H1 (cell line): ENCODE measurements around the gene ERI3. TPM values are rescaled to one million over a fixed set of nuclear protein-coding genes. Genes with fewer than 3 reads are reported as not detected.

Source experiments
- CTCF ChIA-PET: fragments of 300-600 bp; sonication (Branson Sonifier 250); formaldehyde crosslinking; loops from one replicate; lab custom pipeline; 2021; ENCODE audit not compliant: partially characterized antibody; lab: Charles Lee
- POLR2A ChIA-PET: fragments of 300-600 bp; sonication (Branson Sonifier 250); formaldehyde crosslinking; loops from one replicate; lab custom pipeline; 2021; ENCODE audit warnings: inconsistent platforms; ENCODE audit not compliant: partially characterized antibody; lab: Charles Lee
- DNase-seq, 2 experiments: peaks; one replicate each; pipeline versions ENCODE4 v3.0.0 to v3.0.0-alpha.2; 2010 to 2022; ENCODE audit warnings: low spot score in 2 of 2, low read depth in 1 of 2, mixed read lengths in 1 of 2
- FAIRE-seq: peaks from 2 replicates; lab custom pipeline; 2011; peaks lifted over from hg19 to GRCh38; lab: Jason Lieb, UNC
- H2AFZ ChIP-seq: 2 replicates; pipeline ENCODE4 v1.8.1; 2012; ENCODE audit warnings: low read length, inconsistent platforms
- H2AK5ac ChIP-seq: 2 replicates; pipeline ENCODE4 v1.6.1; 2013; ENCODE audit warnings: low read depth, low read length
- H2BK120ac ChIP-seq: replicated peaks from 2 replicates; pipeline ENCODE3; 2013; ENCODE audit warnings: low read depth, low read length, inconsistent platforms
- H2BK12ac ChIP-seq: 2 replicates; pipeline ENCODE4 v1.6.1; 2013; ENCODE audit warnings: low read depth, low read length
- H2BK15ac ChIP-seq: 2 replicates; pipeline ENCODE4 v1.6.1; 2013; ENCODE audit warnings: low read length
- H2BK20ac ChIP-seq: 2 replicates; pipeline ENCODE4 v1.6.1; 2013; ENCODE audit warnings: low read length
- H2BK5ac ChIP-seq: 2 replicates; pipeline ENCODE4 v1.6.1; 2013; ENCODE audit warnings: low read depth, low read length
- H3K14ac ChIP-seq: 2 replicates; pipeline ENCODE4 v1.6.1; 2013; ENCODE audit warnings: inconsistent platforms; ENCODE audit not compliant: insufficient read length
- H3K18ac ChIP-seq: 2 replicates; pipeline ENCODE4 v1.6.1; 2013; ENCODE audit warnings: low read length; ENCODE audit errors: extremely low read depth
- H3K23ac ChIP-seq: 2 replicates; pipeline ENCODE4 v1.6.1; 2013; ENCODE audit warnings: inconsistent platforms; ENCODE audit not compliant: insufficient read length
- H3K23me2 ChIP-seq: 2 replicates; pipeline ENCODE4 v1.6.1; 2013; ENCODE audit warnings: low read depth, low read length
- H3K27ac ChIP-seq: 2 replicates; pipeline ENCODE4 v1.6.1; 2011; ENCODE audit warnings: low read depth, low read length, inconsistent platforms
- H3K27me3 ChIP-seq, 4 experiments: replicated peaks in 1 of 4; 1 replicate in 1 of 4; 2 replicates in 3 of 4; pipeline versions ENCODE4 v1.6.1 to v1.8.1; 2011 to 2013; ENCODE audit warnings: low read length in 3 of 4, mild to moderate bottlenecking in 3 of 4, inconsistent platforms in 2 of 4, mixed read lengths in 2 of 4, moderate library complexity in 1 of 4; ENCODE audit not compliant: control insufficient read depth in 3 of 4, insufficient read depth in 3 of 4; ENCODE audit errors: extremely low read depth in 1 of 4
- H3K36me3 ChIP-seq, 4 experiments: 2 replicates each; pipeline versions ENCODE4 v1.6.1 to v1.8.1; 2011 to 2013; ENCODE audit warnings: mild to moderate bottlenecking in 4 of 4, low read length in 3 of 4, moderate library complexity in 2 of 4, control low read depth in 1 of 4, inconsistent platforms in 1 of 4; ENCODE audit not compliant: insufficient read depth in 4 of 4, control insufficient read depth in 2 of 4
- H3K4ac ChIP-seq: replicated peaks from 2 replicates; pipeline ENCODE3; 2013; ENCODE audit warnings: low read length, low read depth, mixed read lengths, inconsistent platforms; ENCODE audit not compliant: insufficient read length
- H3K4me1 ChIP-seq, 4 experiments: replicated peaks in 1 of 4; 1 replicate in 1 of 4; 2 replicates in 3 of 4; pipeline versions ENCODE4 v1.6.1 to v1.8.1; 2011 to 2013; ENCODE audit warnings: low read length in 3 of 4, inconsistent platforms in 2 of 4, mixed read lengths in 1 of 4; ENCODE audit not compliant: insufficient read depth in 4 of 4, control insufficient read depth in 3 of 4
- H3K4me2 ChIP-seq, 2 experiments: 2 replicates each; pipeline versions ENCODE4 v1.6.1 to v1.8.1; 2011 to 2013; ENCODE audit warnings: low read depth in 2 of 2, low read length in 2 of 2, control low read depth in 1 of 2, inconsistent platforms in 1 of 2, mild to moderate bottlenecking in 1 of 2; ENCODE audit not compliant: insufficient read depth in 1 of 2
- H3K4me3 ChIP-seq, 4 experiments: fragments of 200-600, 300-600 bp in 1 of 4; sonication (generic), shearing (Covaris generic), sonication (Bioruptor Twin) in 1 of 4; 2 replicates each; pipeline versions ENCODE4 v1.5.1 to v1.8.1; 2011 to 2016; ENCODE audit warnings: low read length in 4 of 4, low read depth in 3 of 4, control low read depth in 2 of 4, inconsistent platforms in 2 of 4, mild to moderate bottlenecking in 2 of 4, mixed read lengths in 1 of 4, moderate library complexity in 1 of 4; ENCODE audit not compliant: insufficient read depth in 2 of 4; ENCODE audit errors: extremely low read depth in 1 of 4
- H3K56ac ChIP-seq: replicated peaks from 2 replicates; pipeline ENCODE3; 2013; ENCODE audit warnings: low read depth, mild to moderate bottlenecking, mixed read lengths, low read length, inconsistent platforms; ENCODE audit not compliant: insufficient read length
- H3K79me1 ChIP-seq: 2 replicates; pipeline ENCODE4 v1.6.1; 2013; ENCODE audit warnings: low read depth, low read length, control low read depth
- H3K79me2 ChIP-seq, 2 experiments: 2 replicates each; pipeline versions ENCODE4 v1.6.1 to v1.8.1; 2012 to 2013; ENCODE audit warnings: low read length in 2 of 2, mild to moderate bottlenecking in 2 of 2, inconsistent platforms in 1 of 2; ENCODE audit not compliant: insufficient read depth in 2 of 2, control insufficient read depth in 1 of 2
- H3K9ac ChIP-seq, 4 experiments: replicated peaks in 1 of 4; 1 replicate in 1 of 4; 2 replicates in 3 of 4; pipeline versions ENCODE4 v1.6.1 to v1.8.1; 2011 to 2013; ENCODE audit warnings: low read depth in 3 of 4, low read length in 3 of 4, control low read depth in 2 of 4, mild to moderate bottlenecking in 2 of 4, moderate library complexity in 2 of 4, inconsistent platforms in 1 of 4; ENCODE audit errors: extremely low read depth in 1 of 4
- H3K9me3 ChIP-seq, 2 experiments: 2 replicates each; pipeline versions ENCODE4 v1.6.1 to v1.8.1; 2012 to 2013; ENCODE audit warnings: mild to moderate bottlenecking in 2 of 2, moderate library complexity in 2 of 2, control low read depth in 1 of 2, inconsistent platforms in 1 of 2, low read depth in 1 of 2, low read length in 1 of 2, mixed read lengths in 1 of 2; ENCODE audit not compliant: insufficient read depth in 2 of 2
- H4K20me1 ChIP-seq, 2 experiments: replicated peaks in 1 of 2; 2 replicates each; pipeline versions ENCODE3 to v1.8.1; 2011 to 2013; ENCODE audit warnings: inconsistent platforms in 2 of 2, low read length in 2 of 2, mild to moderate bottlenecking in 1 of 2; ENCODE audit not compliant: insufficient read depth in 2 of 2, control insufficient read depth in 1 of 2
- H4K5ac ChIP-seq: 2 replicates; pipeline ENCODE4 v1.6.1; 2013; ENCODE audit warnings: low read length, low read depth, mixed read lengths, inconsistent platforms; ENCODE audit not compliant: insufficient read length
- H4K8ac ChIP-seq: 2 replicates; pipeline ENCODE4 v1.8.0; 2013; ENCODE audit warnings: mild to moderate bottlenecking, moderate library complexity, low read length, inconsistent platforms; ENCODE audit not compliant: insufficient read depth; ENCODE audit errors: extremely low read depth
- H4K91ac ChIP-seq: replicated peaks from 2 replicates; pipeline ENCODE3; 2013; ENCODE audit warnings: low read length, mixed read lengths, inconsistent platforms; ENCODE audit not compliant: insufficient read length
- ASH2L ChIP-seq: fragments of 200-600, 300-600 bp; sonication (generic); IDR thresholded peaks from one replicate; pipeline ENCODE4 v1.7.1; 2017; ENCODE audit warnings: low read length
- BACH1 ChIP-seq: IDR thresholded peaks from 2 replicates; pipeline ENCODE4 v1.6.1; 2012; ENCODE audit warnings: low read length, improper control_type of control experiment
- BRCA1 ChIP-seq: IDR thresholded peaks from 2 replicates; pipeline ENCODE4 v1.6.1; 2012; ENCODE audit warnings: low read depth, low read length, improper control_type of control experiment
- EZH2 ChIP-seq: fragments of 200-600 bp; sonication (generic); IDR thresholded peaks from 2 replicates; pipeline ENCODE4 v1.7.1; 2012; ENCODE audit warnings: low read depth, mild to moderate bottlenecking, moderate library complexity, low read length, inconsistent platforms; ENCODE audit not compliant: severe bottlenecking
- GABPA ChIP-seq: IDR thresholded peaks from 2 replicates; pipeline ENCODE4 v1.6.1; 2011; ENCODE audit warnings: mild to moderate bottlenecking, low read length, moderate library complexity, borderline replicate concordance; ENCODE audit not compliant: insufficient read depth
- GTF2F1 ChIP-seq: IDR thresholded peaks from 2 replicates; pipeline ENCODE4 v1.6.1; 2012; ENCODE audit warnings: low read depth, low read length, improper control_type of control experiment, borderline replicate concordance
- KDM4A ChIP-seq: IDR thresholded peaks from one replicate; pipeline ENCODE4 v1.7.1; 2012; ENCODE audit warnings: low read depth, mild to moderate bottlenecking, moderate library complexity, low read length, inconsistent platforms; ENCODE audit not compliant: severe bottlenecking
- POU5F1 ChIP-seq: IDR thresholded peaks from 2 replicates; pipeline ENCODE4 v1.6.1; 2011; ENCODE audit warnings: low read depth, mild to moderate bottlenecking, low read length, moderate library complexity
- RNF2 ChIP-seq: fragments of 200-900, 300-1000 bp; sonication (generic); IDR thresholded peaks from 2 replicates; pipeline ENCODE4 v1.7.1; 2016; ENCODE audit warnings: borderline replicate concordance, low read depth, mild to moderate bottlenecking, antibody characterized with exemption, low read length; ENCODE audit not compliant: poor library complexity, severe bottlenecking; ENCODE audit errors: missing control alignments
- SIX5 ChIP-seq: IDR thresholded peaks from 2 replicates; pipeline ENCODE4 v1.6.1; 2011; ENCODE audit warnings: mild to moderate bottlenecking, low read depth, low read length
- SP4 ChIP-seq: IDR thresholded peaks from 2 replicates; pipeline ENCODE4 v1.6.1; 2012; ENCODE audit warnings: low read length, inconsistent platforms
- TAF7 ChIP-seq: optimal IDR thresholded peaks from 2 replicates; pipeline ENCODE3; 2011; ENCODE audit warnings: low read depth, mild to moderate bottlenecking, inconsistent platforms, low read length, moderate library complexity, borderline replicate concordance
- TEAD4 ChIP-seq: IDR thresholded peaks from 2 replicates; pipeline ENCODE4 v1.6.1; 2012; ENCODE audit warnings: low read depth, low read length, inconsistent platforms, mixed read lengths
- ZNF274 ChIP-seq: IDR thresholded peaks from 2 replicates; pipeline ENCODE4 v1.7.0; 2012; ENCODE audit warnings: low read length, borderline replicate concordance; ENCODE audit errors: extremely low read depth
- WGBS, 2 experiments: shearing (Covaris generic) in 1 of 2; methylation state at CpG; one replicate each; pipeline versions ENCODE4 v1.1.6 to v1.1.7; 2013 to 2015; ENCODE audit warnings: low lambda C conversion rate in 2 of 2, mixed read lengths in 2 of 2, inconsistent platforms in 1 of 2, low coverage in 1 of 2, missing lambda C conversion rate in 1 of 2; ENCODE audit not compliant: insufficient replicate concordance in 2 of 2, insufficient coverage in 1 of 2, insufficient read length in 1 of 2; ENCODE audit errors: extremely low coverage in 1 of 2, missing lambda C conversion rate in 1 of 2; 5-methylcytosine and 5-hydroxymethylcytosine counted together
- polyA plus RNA-seq, 7 experiments: library from polyadenylated mRNA; depleted of rRNA in 3 of 7; stranded (reverse) in 5 of 7; unstranded in 2 of 7; fragments of >200 nt in 5 of 7; fragments of 200-250 nt in 2 of 7; gene quantifications; 1 replicate in 5 of 7; 2 replicates in 1 of 7; 4 replicates in 1 of 7; pipeline versions ENCODE4 v1.2.1 to v1.2.3, GENCODE V29; 2011 to 2013; ENCODE audit warnings: missing spikeins in 2 of 7, mixed read lengths in 2 of 7
- total RNA-seq: library from RNA; stranded (reverse); fragmentation: NEBNext Ultra II Directional; extraction: Animal tissue kit (Norgen Biotek cat#: 25700); gene quantifications from 2 replicates; pipeline ENCODE4 v1.2.1, GENCODE V29; 2021

ERI3 gene
- total and polyA plus RNA-seq, 2 of the 8 experiments (the other 6 are each of a cell fraction or from before 2014, with no cell fraction given) = 81.1 to 199 TPM

GRCh38 chr1:44351289-44351688 is 3.8 kb downstream of the ERI3 start:
- Histone ChIP-seq H3K27ac (no peak overlapping the region), H3K4me2 (no peak overlapping the region), H2BK120ac (no peak overlapping the region), H4K91ac (no peak overlapping the region), H3K14ac (no peak overlapping the region), H3K56ac (no peak overlapping the region), H2BK20ac (no peak overlapping the region), H3K79me1 (peaks cover 10% of the 10 kb centered on the region), H3K4me1 (peaks cover 5 to 16% (median 10%) of the 10 kb centered on the region in 4 experiments; a peak in 5 of 7 replicates), H4K8ac (no peak overlapping the region), H2BK15ac (no peak overlapping the region), H3K4ac (no peak overlapping the region), H3K4me3 (no peak overlapping the region), H3K9ac (no peak overlapping the region), H4K5ac (no peak overlapping the region), H2AK5ac (no peak overlapping the region), H3K79me2 (peaks cover 0 to 66% of the 10 kb centered on the region in 2 experiments; a peak in 3 of 4 replicates), H4K20me1 (peaks cover 0 to 3% of the 10 kb centered on the region in 2 experiments), H3K27me3 (no peaks in the 10 kb centered on the region), H2BK12ac (no peak overlapping the region), H3K23ac (no peak overlapping the region), H2BK5ac (no peak overlapping the region), H3K18ac (no peak overlapping the region), H3K36me3 (peaks cover 0 to 2% (median 0%) of the 10 kb centered on the region in 4 experiments; a peak in 1 of 8 replicates), H3K23me2 (peaks cover 2% of the 10 kb centered on the region; the same call in 1 of the 2 replicates), H3K9me3 (no peaks in the 10 kb centered on the region), H2AFZ (no peak overlapping the region)
- ChIA-PET POLR2A (interaction anchor here (0.6 to 1.2 kb wide), 3 partner anchors 147 to 280 kb away, joined by 3 to 4 read pairs (median 3); no protein-coding TSS in a partner anchor), CTCF (interaction anchor here (0.6 to 4.0 kb wide), 7 partner anchors 9 to 298 kb away, joined by 3 to 12 read pairs (median 5); no protein-coding TSS in a partner anchor)
- DNase-seq (no peak), FAIRE-seq (no peak)
- 94% methylated on average over 2 of the region's 2 CpGs; no CpG with 5 or more reads in 1 of the 2 experiments for WGBS, 2 experiments
- TF ChIP-seq BRCA1 (no peak), ZNF274 (no peak), KDM4A (no peak), ASH2L (no peak), RNF2 (no peak), POU5F1 (no peak), TAF7 (no peak), SP4 (no peak), BACH1 (no peak), GTF2F1 (no peak), SIX5 (no peak), GABPA (no peak), TEAD4 (no peak), EZH2 (no peak)
